ENCODE data around the gene KCNIP4. TPM values are rescaled to one million over a fixed set of nuclear protein-coding genes. Genes with fewer than 3 reads are reported as not detected.

Gene KCNIP4
- total and polyA plus RNA-seq, 12 donors: 0.15 TPM; not detected in 11

- ATAC-seq: no peak
- TF ChIP-seq CTCF (IDR thresholded peaks at IDR 0.05): peak; percentile 38 to 79 (median 64)
Measured at GRCh38 chr4:20684852-20685763, 1263.5 kb downstream of the KCNIP4 start.

GRCh38 chr4:20683766-20684165 is 1264.8 kb downstream of the KCNIP4 start:
- H3K27ac ChIP-seq: no peak overlapping the region
- H3K36me3 ChIP-seq: no peaks in the 10 kb centered on the region
- WGBS, 2 donors: 73 to 80% methylated on average over 3 of the region's 3 CpGs
- no peak for TF ChIP-seq CTCF (IDR thresholded peaks at IDR 0.05)
- ATAC-seq: no peak
- no peak for DNase-seq
- H3K4me1 ChIP-seq: no peaks in the 10 kb centered on the region
- H3K9me3 ChIP-seq: no peaks in the 10 kb centered on the region
- intact Hi-C loops (cut with DNase I): loop anchor here in 8 of 10 donors (5.0 to 10.0 kb wide), 8 partner anchors 259 to 1999 kb away; no protein-coding TSS in a partner anchor
- peaks cover 0 to 26% (median 7%) of the 10 kb centered on the region in 7 donors for H3K27me3 ChIP-seq
- no peak overlapping the region for H3K4me3 ChIP-seq

More at GRCh38 chr4:20684852-20685763, 1263.5 kb downstream of the KCNIP4 start:
- Histone ChIP-seq H3K4me3 (no peak overlapping the region), H3K27ac (no peak overlapping the region), H3K36me3 (no peaks in the 10 kb centered on the region), H3K4me1 (no peaks in the 10 kb centered on the region), H3K9me3 (no peaks in the 10 kb centered on the region), H3K27me3 (peaks cover 0 to 27% (median 7%) of the 10 kb centered on the region in 7 donors)
- WGBS, 2 donors: 28 to 31% methylated on average over 6 of the region's 6 CpGs
- DNase-seq: no peak
- intact Hi-C loops (cut with DNase I): loop anchor here in 9 of 10 donors (5.0 to 10.0 kb wide), 10 partner anchors 260 to 2000 kb away; no protein-coding TSS in a partner anchor

- Histone ChIP-seq H3K27ac (no peak overlapping the region), H3K9me3 (no peaks in the 10 kb centered on the region), H3K27me3 (peaks cover 0 to 33% (median 7%) of the 10 kb centered on the region in 7 donors), H3K4me1 (no peaks in the 10 kb centered on the region), H3K36me3 (no peaks in the 10 kb centered on the region), H3K4me3 (no peak overlapping the region)
- no peak for DNase-seq
- 76 to 82% methylated on average over 3 of the region's 3 CpGs for WGBS, 2 donors
- ATAC-seq: no peak
- TF ChIP-seq CTCF (IDR thresholded peaks at IDR 0.05): no peak
- intact Hi-C loops (cut with DNase I): loop anchor here in 8 of 10 donors (5.0 to 10.0 kb wide), 8 partner anchors 258 to 1998 kb away; no protein-coding TSS in a partner anchor
Measured at GRCh38 chr4:20682853-20683252, 1265.7 kb downstream of the KCNIP4 start.

GRCh38 chr4:20681271-20681670 is 1267.3 kb downstream of the KCNIP4 start:
- DNase-seq (no peak), ATAC-seq (no peak)
- H3K4me3 ChIP-seq: no peak overlapping the region
- H3K27me3 ChIP-seq: peaks cover 0 to 38% (median 7%) of the 10 kb centered on the region in 7 donors
- H3K36me3 ChIP-seq: no peaks in the 10 kb centered on the region
- H3K9me3 ChIP-seq: no peaks in the 10 kb centered on the region
- TF ChIP-seq CTCF (IDR thresholded peaks at IDR 0.05): no peak
- intact Hi-C loops (cut with DNase I): loop anchor here in 8 of 10 donors (5.0 to 10.0 kb wide), 8 partner anchors 256 to 1996 kb away; no protein-coding TSS in a partner anchor
- no peak overlapping the region for H3K27ac ChIP-seq
- 60 to 76% methylated on average over 1 of the region's 1 CpG for WGBS, 2 donors
- H3K4me1 ChIP-seq: no peaks in the 10 kb centered on the region

Measured in heart right ventricle (tissue), 16 donors.